H1 (cell line): ENCODE results near the gene RAB1A. TPM values are rescaled to one million over a fixed set of nuclear protein-coding genes. Genes with fewer than 3 reads are reported as not detected.

Experiments
- CTCF ChIA-PET: fragments of 300-600 bp; sonication (Branson Sonifier 250); formaldehyde crosslinking; loops from one replicate; lab custom pipeline; 2021; ENCODE audit not compliant: partially characterized antibody; lab: Charles Lee
- POLR2A ChIA-PET: fragments of 300-600 bp; sonication (Branson Sonifier 250); formaldehyde crosslinking; loops from one replicate; lab custom pipeline; 2021; ENCODE audit warnings: inconsistent platforms; ENCODE audit not compliant: partially characterized antibody; lab: Charles Lee
- DNase-seq, 2 experiments: peaks; one replicate each; pipeline versions ENCODE4 v3.0.0 to v3.0.0-alpha.2; 2010 to 2022; ENCODE audit warnings: low spot score in 2 of 2, low read depth in 1 of 2, mixed read lengths in 1 of 2
- FAIRE-seq: peaks from 2 replicates; lab custom pipeline; 2011; peaks lifted over from hg19 to GRCh38; lab: Jason Lieb, UNC
- H2AFZ ChIP-seq: 2 replicates; pipeline ENCODE4 v1.8.1; 2012; ENCODE audit warnings: low read length, inconsistent platforms
- H2AK5ac ChIP-seq: 2 replicates; pipeline ENCODE4 v1.6.1; 2013; ENCODE audit warnings: low read depth, low read length
- H2BK120ac ChIP-seq: replicated peaks from 2 replicates; pipeline ENCODE3; 2013; ENCODE audit warnings: low read depth, low read length, inconsistent platforms
- H2BK12ac ChIP-seq: 2 replicates; pipeline ENCODE4 v1.6.1; 2013; ENCODE audit warnings: low read depth, low read length
- H2BK15ac ChIP-seq: 2 replicates; pipeline ENCODE4 v1.6.1; 2013; ENCODE audit warnings: low read length
- H2BK20ac ChIP-seq: 2 replicates; pipeline ENCODE4 v1.6.1; 2013; ENCODE audit warnings: low read length
- H2BK5ac ChIP-seq: 2 replicates; pipeline ENCODE4 v1.6.1; 2013; ENCODE audit warnings: low read depth, low read length
- H3K14ac ChIP-seq: 2 replicates; pipeline ENCODE4 v1.6.1; 2013; ENCODE audit warnings: inconsistent platforms; ENCODE audit not compliant: insufficient read length
- H3K18ac ChIP-seq: 2 replicates; pipeline ENCODE4 v1.6.1; 2013; ENCODE audit warnings: low read length; ENCODE audit errors: extremely low read depth
- H3K23ac ChIP-seq: 2 replicates; pipeline ENCODE4 v1.6.1; 2013; ENCODE audit warnings: inconsistent platforms; ENCODE audit not compliant: insufficient read length
- H3K23me2 ChIP-seq: 2 replicates; pipeline ENCODE4 v1.6.1; 2013; ENCODE audit warnings: low read depth, low read length
- H3K27ac ChIP-seq: 2 replicates; pipeline ENCODE4 v1.6.1; 2011; ENCODE audit warnings: low read depth, low read length, inconsistent platforms
- H3K27me3 ChIP-seq, 4 experiments: replicated peaks in 1 of 4; 1 replicate in 1 of 4; 2 replicates in 3 of 4; pipeline versions ENCODE4 v1.6.1 to v1.8.1; 2011 to 2013; ENCODE audit warnings: low read length in 3 of 4, mild to moderate bottlenecking in 3 of 4, inconsistent platforms in 2 of 4, mixed read lengths in 2 of 4, moderate library complexity in 1 of 4; ENCODE audit not compliant: control insufficient read depth in 3 of 4, insufficient read depth in 3 of 4; ENCODE audit errors: extremely low read depth in 1 of 4
- H3K36me3 ChIP-seq, 4 experiments: 2 replicates each; pipeline versions ENCODE4 v1.6.1 to v1.8.1; 2011 to 2013; ENCODE audit warnings: mild to moderate bottlenecking in 4 of 4, low read length in 3 of 4, moderate library complexity in 2 of 4, control low read depth in 1 of 4, inconsistent platforms in 1 of 4; ENCODE audit not compliant: insufficient read depth in 4 of 4, control insufficient read depth in 2 of 4
- H3K4ac ChIP-seq: replicated peaks from 2 replicates; pipeline ENCODE3; 2013; ENCODE audit warnings: low read length, low read depth, mixed read lengths, inconsistent platforms; ENCODE audit not compliant: insufficient read length
- H3K4me1 ChIP-seq, 4 experiments: replicated peaks in 1 of 4; 1 replicate in 1 of 4; 2 replicates in 3 of 4; pipeline versions ENCODE4 v1.6.1 to v1.8.1; 2011 to 2013; ENCODE audit warnings: low read length in 3 of 4, inconsistent platforms in 2 of 4, mixed read lengths in 1 of 4; ENCODE audit not compliant: insufficient read depth in 4 of 4, control insufficient read depth in 3 of 4
- H3K4me2 ChIP-seq, 2 experiments: 2 replicates each; pipeline versions ENCODE4 v1.6.1 to v1.8.1; 2011 to 2013; ENCODE audit warnings: low read depth in 2 of 2, low read length in 2 of 2, control low read depth in 1 of 2, inconsistent platforms in 1 of 2, mild to moderate bottlenecking in 1 of 2; ENCODE audit not compliant: insufficient read depth in 1 of 2
- H3K4me3 ChIP-seq, 4 experiments: fragments of 200-600, 300-600 bp in 1 of 4; sonication (generic), shearing (Covaris generic), sonication (Bioruptor Twin) in 1 of 4; 2 replicates each; pipeline versions ENCODE4 v1.5.1 to v1.8.1; 2011 to 2016; ENCODE audit warnings: low read length in 4 of 4, low read depth in 3 of 4, control low read depth in 2 of 4, inconsistent platforms in 2 of 4, mild to moderate bottlenecking in 2 of 4, mixed read lengths in 1 of 4, moderate library complexity in 1 of 4; ENCODE audit not compliant: insufficient read depth in 2 of 4; ENCODE audit errors: extremely low read depth in 1 of 4
- H3K56ac ChIP-seq: replicated peaks from 2 replicates; pipeline ENCODE3; 2013; ENCODE audit warnings: low read depth, mild to moderate bottlenecking, mixed read lengths, low read length, inconsistent platforms; ENCODE audit not compliant: insufficient read length
- H3K79me1 ChIP-seq: 2 replicates; pipeline ENCODE4 v1.6.1; 2013; ENCODE audit warnings: low read depth, low read length, control low read depth
- H3K79me2 ChIP-seq, 2 experiments: 2 replicates each; pipeline versions ENCODE4 v1.6.1 to v1.8.1; 2012 to 2013; ENCODE audit warnings: low read length in 2 of 2, mild to moderate bottlenecking in 2 of 2, inconsistent platforms in 1 of 2; ENCODE audit not compliant: insufficient read depth in 2 of 2, control insufficient read depth in 1 of 2
- H3K9ac ChIP-seq, 4 experiments: replicated peaks in 1 of 4; 1 replicate in 1 of 4; 2 replicates in 3 of 4; pipeline versions ENCODE4 v1.6.1 to v1.8.1; 2011 to 2013; ENCODE audit warnings: low read depth in 3 of 4, low read length in 3 of 4, control low read depth in 2 of 4, mild to moderate bottlenecking in 2 of 4, moderate library complexity in 2 of 4, inconsistent platforms in 1 of 4; ENCODE audit errors: extremely low read depth in 1 of 4
- H3K9me3 ChIP-seq, 2 experiments: 2 replicates each; pipeline versions ENCODE4 v1.6.1 to v1.8.1; 2012 to 2013; ENCODE audit warnings: mild to moderate bottlenecking in 2 of 2, moderate library complexity in 2 of 2, control low read depth in 1 of 2, inconsistent platforms in 1 of 2, low read depth in 1 of 2, low read length in 1 of 2, mixed read lengths in 1 of 2; ENCODE audit not compliant: insufficient read depth in 2 of 2
- H4K20me1 ChIP-seq, 2 experiments: replicated peaks in 1 of 2; 2 replicates each; pipeline versions ENCODE3 to v1.8.1; 2011 to 2013; ENCODE audit warnings: inconsistent platforms in 2 of 2, low read length in 2 of 2, mild to moderate bottlenecking in 1 of 2; ENCODE audit not compliant: insufficient read depth in 2 of 2, control insufficient read depth in 1 of 2
- H4K5ac ChIP-seq: 2 replicates; pipeline ENCODE4 v1.6.1; 2013; ENCODE audit warnings: low read length, low read depth, mixed read lengths, inconsistent platforms; ENCODE audit not compliant: insufficient read length
- H4K8ac ChIP-seq: 2 replicates; pipeline ENCODE4 v1.8.0; 2013; ENCODE audit warnings: mild to moderate bottlenecking, moderate library complexity, low read length, inconsistent platforms; ENCODE audit not compliant: insufficient read depth; ENCODE audit errors: extremely low read depth
- H4K91ac ChIP-seq: replicated peaks from 2 replicates; pipeline ENCODE3; 2013; ENCODE audit warnings: low read length, mixed read lengths, inconsistent platforms; ENCODE audit not compliant: insufficient read length
- MAFK ChIP-seq: IDR thresholded peaks from 2 replicates; pipeline ENCODE4 v1.6.1; 2012; ENCODE audit warnings: low read depth, mild to moderate bottlenecking, improper control_type of control experiment, low read length
- WGBS, 2 experiments: shearing (Covaris generic) in 1 of 2; methylation state at CpG; one replicate each; pipeline versions ENCODE4 v1.1.6 to v1.1.7; 2013 to 2015; ENCODE audit warnings: low lambda C conversion rate in 2 of 2, mixed read lengths in 2 of 2, inconsistent platforms in 1 of 2, low coverage in 1 of 2, missing lambda C conversion rate in 1 of 2; ENCODE audit not compliant: insufficient replicate concordance in 2 of 2, insufficient coverage in 1 of 2, insufficient read length in 1 of 2; ENCODE audit errors: extremely low coverage in 1 of 2, missing lambda C conversion rate in 1 of 2; 5-methylcytosine and 5-hydroxymethylcytosine counted together
- polyA plus RNA-seq, 7 experiments: library from polyadenylated mRNA; depleted of rRNA in 3 of 7; stranded (reverse) in 5 of 7; unstranded in 2 of 7; fragments of >200 nt in 5 of 7; fragments of 200-250 nt in 2 of 7; gene quantifications; 1 replicate in 5 of 7; 2 replicates in 1 of 7; 4 replicates in 1 of 7; pipeline versions ENCODE4 v1.2.1 to v1.2.3, GENCODE V29; 2011 to 2013; ENCODE audit warnings: missing spikeins in 2 of 7, mixed read lengths in 2 of 7
- total RNA-seq: library from RNA; stranded (reverse); fragmentation: NEBNext Ultra II Directional; extraction: Animal tissue kit (Norgen Biotek cat#: 25700); gene quantifications from 2 replicates; pipeline ENCODE4 v1.2.1, GENCODE V29; 2021

RAB1A gene
- total and polyA plus RNA-seq, 2 of the 8 experiments (the other 6 are each of a cell fraction or from before 2014, with no cell fraction given): 77.9 to 120 TPM

- H2BK5ac ChIP-seq: no peak overlapping the region
- no peak overlapping the region for H3K14ac ChIP-seq
- no peak overlapping the region for H2AFZ ChIP-seq
- H2BK120ac ChIP-seq: no peak overlapping the region
- no peak for FAIRE-seq
- peaks cover 5% of the 10 kb centered on the region; the same call in 1 of the 2 replicates for H3K23me2 ChIP-seq
- no peak for DNase-seq
- H3K27ac ChIP-seq: no peak overlapping the region
- WGBS, 2 experiments: 79% methylated on average over 4 of the region's 4 CpGs; no CpG with 5 or more reads in 1 of the 2 experiments
- H3K56ac ChIP-seq: no peak overlapping the region
- H3K27me3 ChIP-seq: no peaks in the 10 kb centered on the region
- H4K8ac ChIP-seq: no peak overlapping the region
- CTCF ChIA-PET: interaction anchor here (0.9 to 2.8 kb wide), 7 partner anchors 14 to 83 kb away, joined by 3 to 12 read pairs (median 4); no protein-coding TSS in a partner anchor
- H4K91ac ChIP-seq: no peak overlapping the region
- peaks cover 0 to 5% of the 10 kb centered on the region in 2 experiments for H4K20me1 ChIP-seq
- no peak overlapping the region for H2AK5ac ChIP-seq
- H3K4me2 ChIP-seq: no peak overlapping the region
- TF ChIP-seq MAFK: no peak
- H2BK15ac ChIP-seq: no peak overlapping the region
- H2BK20ac ChIP-seq: no peak overlapping the region
- no peak overlapping the region for H3K23ac ChIP-seq
- no peak overlapping the region for H3K18ac ChIP-seq
- H4K5ac ChIP-seq: no peak overlapping the region
- no peaks in the 10 kb centered on the region for H3K79me1 ChIP-seq
- H3K36me3 ChIP-seq: no peaks in the 10 kb centered on the region
- H3K9ac ChIP-seq: no peak overlapping the region
- H3K9me3 ChIP-seq: no peaks in the 10 kb centered on the region
- peaks cover 0 to 3% (median 1%) of the 10 kb centered on the region in 4 experiments; a peak in 2 of 7 replicates for H3K4me1 ChIP-seq
- H3K4ac ChIP-seq: no peak overlapping the region
- POLR2A ChIA-PET: interaction anchor here (1.3 to 2.1 kb wide), 3 partner anchors 50 to 78 kb away, joined by 4 to 5 read pairs (median 4); partner anchors contain the start of gene CEP68
- H2BK12ac ChIP-seq: no peak overlapping the region
- peaks cover 7 to 8% of the 10 kb centered on the region in 2 experiments for H3K79me2 ChIP-seq
- H3K4me3 ChIP-seq: no peak overlapping the region
Observed at GRCh38 chr2:65133626-65134025, 3.7 kb upstream of the RAB1A start.
